ENCODE measurements around the gene OLFML3.
"Not testable (repeated sequence)": the region's sequence is repeated elsewhere in the genome, so short reads cannot be mapped to it uniquely, and the experiment has no call there.

OLFML3 gene

GRCh38 chr1:113978863-113979702 lies at the start of gene OLFML3:
Gene OLFML3 (plus strand): TSS chr1:113979474. CDS start chr1:113979517, 43 bp downstream.
- DNase-seq (ENCODE audit: low read depth in 1 of 2, low spot score in 1 of 2), result no peak

- DNase-seq (ENCODE audit: low read depth in 1 of 2, low spot score in 1 of 2), result peak in 1 of 2 donors; percentile 40
These were observed 49.4 kb upstream of the OLFML3 start for GRCh38 chr1:113929750-113930498.

GRCh38 chr1:113930499-113931161 lies 48.6 kb upstream of the OLFML3 start:
- DNase-seq (ENCODE audit: low read depth in 1 of 2, low spot score in 1 of 2), result peak in 1 of 2 donors; percentile 47

- DNase-seq (ENCODE audit: low read depth in 1 of 2, low spot score in 1 of 2), result no peak
These were observed 47.8 kb upstream of the OLFML3 start for GRCh38 chr1:113931451-113931851.

- no peak for DNase-seq (ENCODE audit: low read depth in 1 of 2, low spot score in 1 of 2)
These were observed 45.3 kb upstream of the OLFML3 start for GRCh38 chr1:113934006-113934405.

- no peak for DNase-seq (ENCODE audit: low read depth in 1 of 2, low spot score in 1 of 2)
These were observed 44.7 kb upstream of the OLFML3 start for GRCh38 chr1:113934511-113935055.

- DNase-seq (ENCODE audit: low read depth in 1 of 2, low spot score in 1 of 2), result no peak
These were observed 44.1 kb upstream of the OLFML3 start for GRCh38 chr1:113935176-113935575.

GRCh38 chr1:113935970-113936369 lies 43.3 kb upstream of the OLFML3 start:
- no peak for DNase-seq (ENCODE audit: low read depth in 1 of 2, low spot score in 1 of 2)

GRCh38 chr1:113937146-113937545 lies 42.1 kb upstream of the OLFML3 start:
- DNase-seq (ENCODE audit: low read depth in 1 of 2, low spot score in 1 of 2), result no peak

- DNase-seq (ENCODE audit: low read depth in 1 of 2, low spot score in 1 of 2), result no peak
These were observed 41.1 kb upstream of the OLFML3 start for GRCh38 chr1:113938192-113938591.

- DNase-seq (ENCODE audit: low read depth in 1 of 2, low spot score in 1 of 2), result no peak
These were observed 38.7 kb upstream of the OLFML3 start for GRCh38 chr1:113940365-113941244.

- DNase-seq (ENCODE audit: low read depth in 1 of 2, low spot score in 1 of 2), result no peak
These were observed 38.1 kb upstream of the OLFML3 start for GRCh38 chr1:113941245-113941559.

GRCh38 chr1:113942527-113942926 lies 36.7 kb upstream of the OLFML3 start:
- no peak for DNase-seq (ENCODE audit: low read depth in 1 of 2, low spot score in 1 of 2)

GRCh38 chr1:113943028-113943811 lies 36.1 kb upstream of the OLFML3 start:
- no peak for DNase-seq (ENCODE audit: low read depth in 1 of 2, low spot score in 1 of 2)

GRCh38 chr1:113945329-113945728 lies 33.9 kb upstream of the OLFML3 start:
- DNase-seq (ENCODE audit: low read depth in 1 of 2, low spot score in 1 of 2), result no peak

GRCh38 chr1:113946112-113946511 lies 33.2 kb upstream of the OLFML3 start:
- no peak for DNase-seq (ENCODE audit: low read depth in 1 of 2, low spot score in 1 of 2)

GRCh38 chr1:113946678-113947387 lies 32.4 kb upstream of the OLFML3 start:
- DNase-seq (ENCODE audit: low read depth in 1 of 2, low spot score in 1 of 2), result no peak

- DNase-seq (ENCODE audit: low read depth in 1 of 2, low spot score in 1 of 2), result no peak
These were observed 31.7 kb upstream of the OLFML3 start for GRCh38 chr1:113947388-113948107.

- not testable (repeated sequence) for DNase-seq (ENCODE audit: low read depth in 1 of 2, low spot score in 1 of 2)
These were observed 31.1 kb upstream of the OLFML3 start for GRCh38 chr1:113948151-113948550.
